Measurements from ENCODE around the gene PACSIN3. TPM values are rescaled to one million over a fixed set of nuclear protein-coding genes. Genes with fewer than 3 reads are reported as not detected.

The PACSIN3 gene
- total RNA-seq, 1 experiment from 2014 or later = 63.1 TPM

GRCh38 chr11:47163193-47163592 lies 23.0 kb downstream of the PACSIN3 start:
- ChIA-PET POLR2A (no interaction called here), CTCF (interaction anchor here (0.7 to 1.9 kb wide), 3 partner anchors 10 to 192 kb away, joined by 3 to 8 read pairs (median 4); no protein-coding TSS in a partner anchor), RAD21 (ENCODE audit: low non-redundant PET in 1 of 2, low total read pairs in 2 of 2, uncharacterized antibody in 2 of 2, unreplicated experiment in 2 of 2) (no interaction called here)
- no peak for ATAC-seq
- 0 out of 2 replicates have a peak, but pooled peaks have one; percentile 6 for TF ChIP-seq POLR2AphosphoS5 (IDR thresholded peaks at IDR 0.05; ENCODE audit: low read depth, low read length)
- TF ChIP-seq SIN3A (IDR thresholded peaks at IDR 0.05; ENCODE audit: low read depth) = no peak
- no peak overlapping the region for H3K4me2 ChIP-seq (ENCODE audit: low read length)
- no peak overlapping the region for H3K4me3 ChIP-seq (replicated peaks in 1 of 2; ENCODE audit: low read depth in 1 of 2, low read length in 2 of 2)
- H3K9ac ChIP-seq (ENCODE audit: low read length) = no peak overlapping the region
- H3K9me2 ChIP-seq (ENCODE audit: insufficient read depth) = no peaks in the 10 kb centered on the region
- intact Hi-C loops (cut with micrococcal nuclease) = no loop called here
- H4K20me1 ChIP-seq (ENCODE audit: insufficient read depth) = no peaks in the 10 kb centered on the region
- no peaks in the 10 kb centered on the region for H3K9me3 ChIP-seq (ENCODE audit: control insufficient read depth in 1 of 2, insufficient read depth in 1 of 2, low read depth in 1 of 2, low read length in 2 of 2)
- 0 out of 2 replicates have a peak, but pooled peaks cover 5% of the 10 kb centered on the region for H3K79me2 ChIP-seq (ENCODE audit: insufficient read depth, low read length)
- no peaks in the 10 kb centered on the region for H3K4me1 ChIP-seq (ENCODE audit: control insufficient read depth in 1 of 2, insufficient read depth in 2 of 2, low read length in 2 of 2)
- no peak for DNase-seq (ENCODE audit: low read depth, low spot score)
- no TSS peak for BruUV-seq (replicated peaks)
- H3K36me3 ChIP-seq (ENCODE audit: control insufficient read depth in 1 of 2, insufficient read depth in 2 of 2, low read length in 2 of 2) = peaks cover 26 to 29% of the 10 kb centered on the region in 2 experiments
- H3K27me3 ChIP-seq (ENCODE audit: insufficient read depth, low read length) = no peaks in the 10 kb centered on the region
- H3K27ac ChIP-seq (ENCODE audit: low read depth, low read length) = no peak overlapping the region
- H2AFZ ChIP-seq (ENCODE audit: low read depth, low read length, poor library complexity, severe bottlenecking) = no peak overlapping the region

GRCh38 chr11:47162426-47162825 lies 23.8 kb downstream of the PACSIN3 start:
- no peaks in the 10 kb centered on the region for H3K27me3 ChIP-seq (ENCODE audit: insufficient read depth, low read length)
- no peaks in the 10 kb centered on the region for H3K9me2 ChIP-seq (ENCODE audit: insufficient read depth)
- ChIA-PET CTCF (interaction anchor here (0.7 to 1.9 kb wide), 2 partner anchors 9 to 193 kb away, joined by 3 to 8 read pairs; no protein-coding TSS in a partner anchor), POLR2A (no interaction called here), RAD21 (ENCODE audit: low non-redundant PET in 1 of 2, low total read pairs in 2 of 2, uncharacterized antibody in 2 of 2, unreplicated experiment in 2 of 2) (no interaction called here)
- H3K9ac ChIP-seq (ENCODE audit: low read length) = no peak overlapping the region
- no peak overlapping the region for H2AFZ ChIP-seq (ENCODE audit: low read depth, low read length, poor library complexity, severe bottlenecking)
- intact Hi-C loops (cut with micrococcal nuclease) = no loop called here
- no peak overlapping the region for H3K27ac ChIP-seq (ENCODE audit: low read depth, low read length)
- DNase-seq (ENCODE audit: low read depth, low spot score) (no peak), ATAC-seq (no peak)
- no peaks in the 10 kb centered on the region for H3K79me2 ChIP-seq (ENCODE audit: insufficient read depth, low read length)
- H3K36me3 ChIP-seq (ENCODE audit: control insufficient read depth in 1 of 2, insufficient read depth in 2 of 2, low read length in 2 of 2) = peaks cover 18 to 22% of the 10 kb centered on the region in 2 experiments
- H3K4me1 ChIP-seq (ENCODE audit: control insufficient read depth in 1 of 2, insufficient read depth in 2 of 2, low read length in 2 of 2) = no peaks in the 10 kb centered on the region
- no peak for TF ChIP-seq TCF7L2 (IDR thresholded peaks at IDR 0.05; ENCODE audit: borderline replicate concordance, extremely low read depth, insufficient read depth, insufficient read length)
- no peak for TF ChIP-seq SIN3A (IDR thresholded peaks at IDR 0.05; ENCODE audit: low read depth)
- no peak for TF ChIP-seq CTCF (IDR thresholded peaks at IDR 0.05 in 2 of 3, conservative IDR thresholded peaks at IDR 0.05 in 1 of 3; ENCODE audit: borderline replicate concordance in 1 of 3, insufficient read depth in 1 of 3, low read depth in 2 of 3, low read length in 2 of 3)
- no peak for TF ChIP-seq EZH2phosphoT487 (IDR thresholded peaks at IDR 0.05; ENCODE audit: borderline replicate concordance)
- no peak for TF ChIP-seq POLR2A (IDR thresholded peaks at IDR 0.05; ENCODE audit: borderline replicate concordance, extremely low read depth, insufficient read depth, insufficient read length)
- no peak for TF ChIP-seq CEBPB (IDR thresholded peaks at IDR 0.05; ENCODE audit: low read depth)
- no peak for TF ChIP-seq SP1 (IDR thresholded peaks at IDR 0.05; ENCODE audit: low read depth)
- TF ChIP-seq MAX (IDR thresholded peaks at IDR 0.05) = no peak
- TF ChIP-seq YY1 (IDR thresholded peaks at IDR 0.05; ENCODE audit: extremely low read depth, insufficient replicate concordance, low read depth, low read length) = no peak
- H3K9me3 ChIP-seq (ENCODE audit: control insufficient read depth in 1 of 2, insufficient read depth in 1 of 2, low read depth in 1 of 2, low read length in 2 of 2) = no peaks in the 10 kb centered on the region
- no peak overlapping the region for H3K4me2 ChIP-seq (ENCODE audit: low read length)
- no peak overlapping the region for H3K4me3 ChIP-seq (replicated peaks in 1 of 2; ENCODE audit: low read depth in 1 of 2, low read length in 2 of 2)
- BruUV-seq (replicated peaks) = no TSS peak
- no peaks in the 10 kb centered on the region for H4K20me1 ChIP-seq (ENCODE audit: insufficient read depth)

Data from HCT116 (cell line).